Hippocampal formation (tissue), 2 donors: Measurements from ENCODE around the gene NAA10.
"Not testable (repeated sequence)": the region's sequence is repeated elsewhere in the genome, so short reads cannot be mapped to it uniquely, and the experiment has no call there.

Experiments
- DNase-seq, 2 donors: peaks; one replicate each; lab custom pipeline; 2025; lab: John Stamatoyannopoulos, UW

NAA10 gene

DNA sequence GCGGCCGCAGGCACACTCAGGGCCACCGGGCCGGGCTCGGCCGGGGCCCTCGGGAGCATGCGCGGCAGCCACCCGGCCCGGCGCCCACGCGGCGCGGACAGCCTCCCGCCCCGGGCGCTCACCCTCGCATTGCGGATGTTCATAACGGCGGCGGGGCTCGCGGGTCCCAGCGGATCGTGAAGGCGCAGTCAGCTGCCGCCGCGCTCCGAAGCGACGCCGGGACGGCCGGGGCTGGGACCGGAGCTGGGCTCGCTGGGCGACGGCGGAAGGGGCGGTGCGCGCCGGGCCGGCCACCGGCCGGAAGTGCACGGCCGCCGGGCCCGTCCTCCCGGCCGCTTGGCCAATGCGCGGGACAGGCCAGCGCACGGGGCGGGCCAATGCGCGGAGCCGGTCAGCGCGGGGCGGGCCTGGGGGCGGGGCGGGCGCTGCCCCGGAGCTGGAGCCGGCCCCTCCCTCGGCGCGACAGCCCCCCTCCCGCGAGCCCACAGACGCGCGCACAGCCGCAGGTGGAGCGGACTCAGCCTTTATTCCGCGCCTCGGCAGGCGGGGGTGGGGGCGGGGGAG is at the start of gene NAA10:
NAA10 (minus strand) TSS at position 276 of the 564 bp plus-strand sequence; CDS start at position 143, 133 bp downstream.
- DNase-seq = peak; percentile 23 to 50

DNA sequence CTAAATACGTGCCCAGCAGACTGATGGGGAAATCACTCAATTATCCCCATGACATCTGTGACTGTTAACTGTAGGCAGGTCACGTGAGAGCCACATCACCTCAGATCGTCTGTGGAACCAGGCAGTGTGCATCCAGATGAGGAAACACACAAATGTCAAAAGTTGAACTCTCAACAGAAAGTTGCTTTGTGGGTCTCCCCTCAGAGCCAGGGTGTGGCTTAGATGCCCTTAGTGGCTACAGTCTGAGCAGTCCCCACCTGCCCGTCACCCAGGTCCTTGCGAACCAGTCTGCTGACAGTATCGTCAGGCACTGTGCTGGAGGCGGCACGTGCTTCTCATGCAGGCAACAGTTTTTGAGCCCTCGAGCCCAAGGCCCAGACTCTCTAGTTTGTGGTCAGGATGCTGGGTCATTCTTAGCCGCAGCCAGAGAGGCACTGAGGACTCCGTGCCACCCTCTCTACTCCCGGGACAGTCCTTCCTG is 48.5 kb upstream of the NAA10 start:
- no peak for DNase-seq

DNA sequence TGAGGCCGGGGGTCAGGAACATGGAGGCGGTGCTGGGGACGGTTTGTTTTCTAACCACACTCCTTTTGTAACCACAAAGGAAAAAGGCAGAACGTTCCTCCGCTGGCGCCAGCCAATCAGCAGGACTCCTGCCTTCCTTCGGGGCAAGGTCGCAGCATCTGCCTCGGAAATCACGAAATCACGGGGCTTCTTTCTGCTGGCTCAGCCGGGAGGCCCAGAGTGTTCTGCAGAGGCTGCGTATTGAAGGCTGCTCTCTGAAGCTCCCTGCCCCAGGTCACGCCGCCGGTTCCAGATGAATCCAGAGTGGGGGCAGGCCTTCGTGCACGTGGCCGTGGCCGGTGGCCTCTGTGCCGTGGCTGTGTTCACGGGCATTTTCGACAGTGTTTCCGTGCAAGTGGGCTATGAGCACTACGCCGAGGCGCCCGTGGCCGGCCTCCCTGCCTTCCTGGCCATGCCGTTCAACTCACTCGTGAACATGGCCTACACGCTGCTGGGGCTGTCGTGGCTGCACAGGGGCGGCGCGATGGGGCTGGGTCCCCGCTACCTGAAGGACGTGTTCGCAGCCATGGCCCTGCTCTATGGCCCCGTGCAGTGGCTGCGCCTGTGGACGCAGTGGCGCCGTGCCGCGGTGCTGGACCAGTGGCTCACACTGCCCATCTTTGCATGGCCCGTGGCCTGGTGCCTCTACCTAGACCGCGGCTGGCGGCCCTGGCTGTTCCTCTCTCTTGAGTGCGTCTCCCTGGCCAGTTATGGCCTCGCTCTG is 47.1 kb upstream of the NAA10 start:
- no peak for DNase-seq

DNA sequence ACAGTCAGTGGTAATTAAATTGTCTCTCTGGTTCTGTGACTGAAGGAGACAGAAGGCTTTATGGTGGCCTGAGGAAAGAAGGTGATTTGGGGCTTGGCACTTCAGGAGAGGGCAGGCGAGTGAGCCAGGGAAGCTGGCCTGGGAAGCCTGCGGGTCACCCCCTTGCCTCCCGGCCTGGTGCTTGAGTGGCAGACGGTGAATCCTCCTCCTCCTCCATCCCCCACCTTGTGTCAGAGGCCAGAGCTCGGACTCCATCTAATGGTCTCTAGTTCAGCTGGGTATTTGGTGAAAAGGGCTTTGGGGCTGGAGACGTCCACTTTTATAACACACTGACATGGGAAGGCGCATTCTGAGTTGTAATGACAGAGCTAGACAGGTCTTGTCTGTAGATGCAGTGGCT is 46.4 kb upstream of the NAA10 start:
- no peak for DNase-seq

DNA sequence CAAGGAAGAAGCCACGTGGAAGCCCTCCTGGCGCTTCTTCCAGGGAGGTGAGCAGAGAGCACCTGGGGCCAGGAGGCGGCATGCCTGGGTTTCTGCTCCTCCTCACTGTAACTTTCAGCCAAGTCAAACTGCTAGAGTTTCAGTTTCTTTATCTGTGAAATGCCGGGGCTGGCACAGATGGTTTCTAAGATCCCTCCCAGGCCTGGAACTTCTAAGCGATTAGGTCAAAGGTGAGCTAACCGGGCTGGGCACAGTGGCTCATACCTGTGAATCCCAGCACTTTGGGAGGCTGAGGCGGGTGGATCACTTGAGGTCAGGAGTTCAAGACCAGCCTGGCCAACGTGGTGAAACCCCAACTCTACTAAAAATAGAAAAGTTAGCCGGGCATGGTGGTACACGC is 45.6 kb upstream of the NAA10 start:
- DNase-seq = not testable (repeated sequence)

DNA sequence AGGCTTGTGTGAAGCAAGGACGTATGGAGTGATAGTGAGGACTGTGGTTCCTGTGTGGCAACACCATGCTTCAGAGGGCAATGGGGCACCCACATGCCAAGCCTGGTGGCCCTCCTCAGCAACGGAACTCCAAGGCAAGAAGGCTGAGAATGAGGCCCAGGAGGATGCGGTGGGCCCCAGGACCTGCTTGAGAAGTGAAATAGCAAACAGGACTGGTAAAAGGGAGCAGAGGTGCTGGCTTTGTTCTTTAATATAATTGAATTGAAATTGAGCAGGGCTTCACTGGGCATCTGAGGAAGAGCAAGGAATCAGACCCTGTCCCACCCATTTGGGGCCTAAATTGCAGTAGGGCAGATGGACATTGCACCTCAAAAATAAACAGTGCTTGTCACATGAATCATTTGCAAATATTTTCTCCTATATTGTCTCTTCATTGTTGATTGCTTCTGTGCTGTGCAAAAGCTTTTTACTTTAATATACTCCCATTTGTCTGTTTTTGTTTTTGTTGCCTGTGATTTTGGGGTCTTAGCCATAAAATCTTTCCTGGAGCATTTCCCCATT is 40.0 kb upstream of the NAA10 start:
- no peak for DNase-seq

DNA sequence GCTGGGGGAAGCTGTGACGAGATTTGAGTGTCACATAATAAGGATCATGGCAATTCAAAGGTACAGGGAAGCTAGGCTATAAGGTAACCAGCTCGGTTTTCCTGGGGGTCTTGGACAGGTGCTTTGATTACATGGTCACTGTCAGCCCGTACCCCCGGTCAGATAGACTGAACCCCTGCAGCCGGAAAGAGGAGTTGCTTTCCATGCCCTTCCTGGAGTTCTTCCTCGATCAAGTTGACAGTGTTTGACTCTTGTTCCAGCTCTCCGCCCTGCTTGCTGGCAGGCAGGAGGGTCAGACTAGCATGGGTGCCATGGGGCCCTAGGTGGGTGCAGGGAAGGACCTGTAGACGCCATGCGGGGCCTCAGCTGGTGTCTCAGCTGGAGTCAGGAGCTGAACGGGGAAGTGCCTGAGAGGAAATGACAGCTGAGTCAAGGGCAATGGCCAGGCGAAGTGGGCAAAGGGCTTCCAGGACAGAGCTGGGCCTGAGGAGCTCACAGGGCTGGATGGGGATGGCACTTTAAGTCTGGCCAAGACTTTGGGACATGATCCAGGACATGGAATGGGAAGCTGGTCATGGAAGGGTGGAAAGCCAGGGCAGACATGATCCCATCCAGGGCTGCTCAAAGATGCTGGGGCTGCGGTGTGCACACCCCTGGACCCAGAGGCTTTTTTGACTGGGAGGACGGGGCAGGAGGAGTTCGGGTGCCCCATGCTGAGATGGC is 39.3 kb upstream of the NAA10 start:
- no peak for DNase-seq

DNA sequence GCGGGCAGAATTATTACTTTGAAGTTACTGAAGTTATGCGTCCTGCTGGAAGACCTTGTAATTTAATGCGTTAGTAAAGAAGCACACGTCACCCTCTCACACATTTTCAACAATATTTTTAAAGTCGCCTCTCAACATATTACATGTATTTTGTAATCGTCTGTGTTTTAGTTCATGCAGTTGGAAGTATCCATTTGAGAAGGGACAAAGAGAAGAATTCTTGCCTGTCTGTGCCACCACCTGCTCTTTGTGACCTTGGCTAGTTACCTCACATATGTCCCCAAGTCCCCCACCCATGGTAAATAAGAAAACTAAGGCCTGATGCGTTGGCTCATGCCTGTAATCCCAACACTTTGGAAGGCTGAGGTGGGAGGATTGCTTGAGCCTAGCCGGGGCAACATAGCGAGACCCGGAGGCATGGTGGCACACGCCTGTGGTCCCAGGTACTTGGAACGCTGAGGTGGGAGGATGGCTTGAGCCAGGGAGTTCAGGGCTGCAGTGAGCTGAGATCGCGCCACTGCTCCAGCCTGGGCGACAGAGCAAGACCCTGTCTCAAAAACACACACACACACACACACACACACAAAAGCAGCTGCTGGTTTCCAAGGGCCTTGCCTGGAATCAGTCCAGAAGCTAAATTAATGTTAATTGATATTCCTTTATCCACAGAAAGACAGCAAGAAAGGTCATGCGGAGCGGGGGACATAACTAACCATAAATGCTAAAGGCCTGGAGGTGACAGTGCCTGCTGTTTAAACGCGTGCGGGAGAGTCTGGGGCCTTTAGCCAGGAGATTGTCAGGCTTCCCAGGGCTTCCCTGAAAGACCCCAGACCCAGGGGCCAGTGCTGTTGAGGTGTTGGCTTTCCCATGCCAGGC is 38.5 kb upstream of the NAA10 start:
- DNase-seq = no peak

DNA sequence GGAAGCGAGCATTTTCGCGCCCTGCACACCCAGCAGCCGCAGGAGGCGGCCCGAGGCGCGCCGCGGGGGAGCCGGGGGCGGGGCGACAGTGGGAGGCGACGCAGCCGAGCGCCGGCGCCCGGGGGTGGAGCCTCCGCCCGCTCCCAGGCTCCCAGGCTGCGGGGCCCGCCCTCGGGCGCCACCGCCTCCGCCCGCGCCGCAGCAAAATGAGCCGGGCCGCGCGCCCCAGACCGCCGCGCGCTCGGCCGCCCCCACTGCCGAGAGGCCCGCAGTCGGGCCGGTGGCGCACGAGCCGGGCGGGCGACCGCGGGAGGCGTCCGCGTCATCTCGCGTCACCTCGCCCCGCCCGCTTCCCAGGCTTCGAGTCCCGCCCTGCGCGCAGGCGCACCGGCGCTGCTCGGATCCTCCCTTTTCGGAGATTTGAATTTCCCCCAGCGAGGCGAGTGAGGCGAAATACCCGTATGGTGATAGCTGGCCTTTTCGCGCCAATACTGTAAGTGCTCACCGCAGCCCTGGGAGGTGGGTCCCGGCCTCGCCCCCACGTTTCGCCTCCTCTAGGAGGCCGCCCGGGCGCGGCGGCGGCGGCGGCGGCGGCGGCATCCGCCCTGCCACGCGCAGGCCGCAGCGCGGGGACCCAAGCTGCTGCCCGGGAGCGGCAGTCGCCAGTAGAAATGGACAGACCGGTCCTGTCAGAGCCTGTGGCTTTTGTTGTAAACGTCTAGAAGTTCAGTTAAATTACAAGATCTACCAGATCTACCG is 37.7 kb upstream of the NAA10 start, which contains the start of gene TMEM187:
TMEM187 (plus strand) TSS at position 387 of the 759 bp plus-strand sequence. CDS start 9,309 bp downstream, outside the sequence.
- DNase-seq = peak; percentile 59 to 80

DNA sequence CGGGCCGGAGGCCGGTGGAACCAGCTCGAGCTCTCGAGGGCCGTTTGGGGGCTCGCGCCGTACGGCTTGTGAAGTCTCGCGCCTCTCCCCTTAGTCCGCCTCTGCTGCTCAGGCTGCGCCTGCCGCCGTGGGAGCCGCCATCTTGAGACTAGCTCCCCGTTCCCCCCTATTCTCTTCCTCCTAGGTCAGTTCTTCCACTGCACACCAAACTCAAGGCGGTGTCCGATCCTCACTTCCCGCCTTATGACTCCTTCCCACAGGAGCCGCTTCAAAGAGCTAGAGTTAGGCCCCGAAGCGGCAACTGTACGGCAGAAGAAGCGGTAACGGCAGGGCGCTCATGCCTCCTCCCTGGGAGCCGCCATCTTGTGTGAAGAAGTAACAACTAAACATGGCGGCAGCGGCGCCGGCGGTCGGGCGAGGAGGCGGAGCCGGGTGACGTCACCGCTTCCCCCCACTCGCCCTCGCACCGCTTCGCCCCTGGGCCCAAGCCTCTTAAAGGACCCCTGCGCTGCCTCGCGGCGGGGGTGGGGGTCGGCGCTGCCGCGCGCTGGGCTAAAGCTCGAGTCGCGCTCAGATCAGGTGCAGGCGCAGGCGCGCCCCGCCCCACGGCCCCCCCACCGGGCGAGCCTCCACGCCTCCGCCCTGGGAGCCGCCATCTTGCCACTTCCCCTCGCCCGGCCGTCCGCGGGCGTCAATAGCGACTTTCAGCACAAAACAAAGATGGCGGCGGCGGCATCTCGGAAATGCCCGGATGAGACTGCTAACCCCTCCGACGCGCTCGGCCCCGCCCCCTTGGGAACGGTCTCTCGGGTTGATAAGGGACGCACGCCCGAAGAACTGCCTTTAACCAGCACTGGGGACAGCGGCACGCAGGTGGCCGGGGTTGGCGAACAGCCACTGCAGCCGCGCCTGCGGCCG is 36.9 kb upstream of the NAA10 start, which contains the start of gene HCFC1:
HCFC1 (minus strand) TSS at position 369 of the 918 bp plus-strand sequence. CDS start 978 bp downstream, outside the sequence.
- peak; percentile 83 to 84 for DNase-seq

DNA sequence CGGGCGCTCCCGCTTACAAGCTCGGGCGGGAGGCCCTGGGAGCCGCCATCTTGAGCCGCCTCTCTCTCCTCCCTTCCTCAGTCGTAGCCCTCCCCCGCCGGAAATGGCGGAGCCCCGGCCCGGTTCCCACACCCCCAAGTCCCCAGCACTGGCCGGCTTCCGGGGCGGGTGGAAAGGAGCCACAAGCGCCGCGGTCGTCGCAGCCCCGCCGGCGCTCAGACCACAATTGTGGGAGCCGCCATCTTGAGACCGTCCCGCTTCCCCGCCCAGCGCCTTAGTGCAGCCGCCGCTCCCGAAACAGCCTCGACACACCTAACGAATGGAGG is 36.2 kb upstream of the NAA10 start:
- peak; percentile 75 to 82 for DNase-seq

DNA sequence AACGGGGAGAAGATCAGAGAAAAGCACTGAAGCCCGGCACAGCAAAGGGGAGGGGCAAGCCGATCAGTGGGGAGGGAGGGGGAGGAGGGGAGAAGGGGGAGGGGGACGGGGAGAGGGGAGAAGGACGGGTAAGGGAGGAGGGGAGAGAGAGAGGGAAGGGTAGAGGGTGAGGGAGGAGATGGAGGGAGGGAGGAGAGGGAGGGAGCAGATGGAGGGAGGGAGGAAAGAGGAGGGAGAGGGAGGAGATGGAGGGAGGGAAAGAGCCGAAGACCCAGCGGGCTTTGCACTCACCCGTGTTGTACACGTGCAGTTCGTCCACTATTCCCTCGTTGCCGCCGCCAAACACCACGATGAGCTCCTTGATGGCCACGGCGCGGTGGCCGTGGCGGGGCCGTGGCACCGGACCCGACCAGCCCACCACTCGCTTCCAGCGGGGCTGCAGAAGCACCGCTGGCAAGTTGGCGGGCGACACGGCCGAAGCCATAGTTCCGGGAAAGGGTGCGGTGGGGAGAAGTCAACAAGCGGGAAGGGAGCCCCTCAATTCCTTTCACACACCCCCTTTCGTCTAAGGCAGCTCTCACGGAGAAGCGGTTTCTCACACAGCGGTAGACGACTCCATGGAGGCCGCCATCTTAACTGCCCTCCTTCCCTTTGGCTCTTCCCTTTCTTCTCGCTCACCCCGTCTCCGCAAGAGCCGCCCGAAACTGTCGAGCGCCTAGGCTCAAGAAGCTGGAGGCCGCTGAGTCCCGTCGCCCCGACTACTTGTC is 35.7 kb upstream of the NAA10 start:
- DNase-seq = peak in 1 of 2 donors; percentile 70

DNA sequence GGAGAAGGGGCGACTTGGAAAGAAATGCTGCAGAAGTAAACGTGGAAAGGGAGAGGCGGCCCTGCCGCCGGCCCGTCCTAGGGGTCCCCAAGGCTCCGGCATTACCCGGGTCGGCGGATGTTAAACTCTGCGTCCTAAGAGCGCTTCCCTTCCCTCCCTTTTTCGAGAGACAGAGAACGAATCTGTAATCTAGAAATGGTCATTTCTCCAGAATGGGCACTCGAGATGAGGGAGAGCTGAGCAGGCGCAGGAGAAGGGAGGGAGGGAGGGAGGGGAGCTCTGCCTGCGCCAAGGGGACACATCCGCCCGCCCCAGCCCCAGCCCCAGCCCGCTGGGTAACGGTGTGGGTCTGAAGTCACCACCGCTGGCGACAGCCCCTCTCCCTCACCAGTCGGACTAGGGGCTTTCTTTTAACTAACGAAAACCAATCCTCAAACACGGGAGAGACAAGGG is 35.1 kb upstream of the NAA10 start:
- DNase-seq = peak; percentile 47 to 58

DNA sequence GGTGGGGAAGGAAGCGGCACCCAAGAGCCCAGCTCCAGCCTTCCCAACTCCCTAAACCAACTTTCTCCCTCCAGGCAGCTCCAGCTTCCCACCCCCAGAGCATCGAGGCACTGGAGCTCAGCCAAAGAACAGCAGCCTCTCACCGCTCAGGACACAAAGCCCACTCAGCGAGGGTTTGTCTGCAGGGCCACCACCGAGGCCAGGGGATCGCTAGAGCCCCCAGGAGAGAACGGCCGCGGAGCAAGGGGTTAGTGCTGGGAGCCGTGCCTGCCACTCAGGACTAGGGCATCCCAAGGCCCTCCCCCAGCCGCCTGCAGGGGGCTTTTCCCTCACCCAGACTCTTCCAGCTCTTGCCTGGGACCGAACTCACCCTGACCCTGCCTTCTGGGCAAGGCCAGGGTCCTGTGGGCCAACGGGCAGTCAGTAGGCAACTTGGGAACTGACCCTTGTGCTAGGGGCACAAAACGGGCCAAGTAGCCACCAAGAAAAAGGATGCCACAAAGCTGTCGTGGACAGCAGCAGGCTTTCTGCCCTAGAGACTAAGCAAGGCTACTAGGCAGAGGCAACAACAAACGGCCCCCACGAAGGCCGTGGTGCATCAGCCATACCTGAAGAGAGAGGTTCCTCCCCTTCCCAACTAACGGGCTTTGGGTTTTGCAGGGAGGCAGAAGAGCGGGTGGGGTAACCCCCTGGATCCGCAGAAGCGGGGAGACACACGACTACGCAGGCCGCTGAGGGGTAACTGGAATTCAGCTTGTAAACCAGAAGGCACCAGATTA is 34.5 kb upstream of the NAA10 start:
- no peak for DNase-seq

DNA sequence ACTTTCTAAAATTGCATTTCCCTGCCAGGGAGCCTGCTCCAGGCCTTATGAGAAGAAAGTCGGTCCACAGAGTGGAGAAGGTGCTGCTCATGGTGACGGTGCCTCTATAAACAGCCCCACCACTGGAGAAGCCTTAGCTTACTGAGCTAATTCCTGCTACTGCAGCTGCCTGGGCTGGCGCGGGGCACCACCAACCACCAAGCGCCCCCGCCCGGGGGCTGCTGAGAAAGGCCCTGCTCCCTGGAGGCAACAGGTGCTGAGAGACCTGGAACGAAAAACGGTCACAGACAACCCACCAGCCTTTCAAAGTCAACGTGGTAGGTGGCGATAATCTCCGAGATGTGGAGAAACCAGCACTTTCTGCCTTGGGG is 33.9 kb upstream of the NAA10 start:
- no peak for DNase-seq

DNA sequence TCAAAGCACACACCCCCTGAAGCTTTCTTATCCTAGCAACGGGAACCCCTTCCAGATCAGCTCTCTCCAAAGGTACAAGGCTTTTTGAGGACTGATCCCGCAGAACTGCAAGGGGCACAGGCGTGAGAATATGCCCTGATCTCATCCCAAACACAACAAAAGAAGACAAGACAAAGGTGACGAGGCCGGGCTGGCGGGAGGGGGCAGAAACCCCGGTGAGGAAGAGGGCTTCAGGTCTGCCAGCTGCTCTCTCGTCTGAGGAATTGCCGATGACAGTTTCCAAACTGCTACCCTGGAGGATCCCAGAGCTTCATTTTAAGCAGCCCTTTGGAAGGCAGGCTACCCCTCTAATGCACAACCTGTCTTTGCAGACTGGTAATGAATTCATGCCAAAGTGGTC is 33.4 kb upstream of the NAA10 start:
- DNase-seq = no peak

DNA sequence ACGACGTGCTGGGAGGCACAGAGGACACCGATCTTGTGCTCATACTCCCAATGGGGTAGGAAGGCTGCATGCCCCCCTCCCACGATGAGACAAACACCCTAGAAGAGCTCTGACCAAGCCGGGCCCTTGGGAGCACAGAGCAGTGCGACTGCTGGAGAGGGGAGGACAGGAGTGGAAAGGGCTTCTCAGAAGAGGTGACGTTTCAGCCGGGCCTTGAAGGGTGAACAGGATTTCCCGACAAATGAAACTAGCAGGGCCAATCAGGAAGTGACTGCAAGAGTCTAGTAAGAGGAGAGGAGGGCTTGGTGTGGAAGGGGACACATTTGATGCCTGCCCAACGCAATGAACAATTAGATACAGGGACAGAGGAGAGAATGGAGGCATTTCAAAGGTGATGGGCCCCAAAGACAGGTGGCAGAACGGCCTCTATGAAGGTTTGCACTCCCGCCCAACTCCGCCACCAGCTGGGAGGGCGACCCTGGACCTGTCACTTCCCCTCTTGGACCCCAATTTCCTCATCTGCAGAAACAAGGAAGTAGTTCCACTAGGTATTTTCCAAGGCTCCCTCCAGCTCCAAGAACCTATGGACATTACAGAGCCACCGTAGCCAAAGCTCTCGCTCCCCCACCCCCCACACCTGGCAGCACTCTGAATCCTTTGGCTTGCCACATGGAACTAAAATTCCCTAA is 32.8 kb upstream of the NAA10 start:
- no peak for DNase-seq
